Activated T-helper 2 cell treated with anti-CD3 and anti-CD28 coated beads, Interferon-gamma antibody, Interleukin-2, Interleukin-4, amounts not matched to agents 10 μg/mL and 5 μg/mL and 100 μg/mL, durations not matched to agents 14 hours and 24 hours and 36 hours (primary cell): ENCODE measurements around the gene AXL. TPM values are rescaled to one million over a fixed set of nuclear protein-coding genes. Genes with fewer than 3 reads are reported as not detected.
A peak's percentile ranks its signal among the peaks of the same experiment; 100 is the strongest.

ENCODE experiments used
- DNase-seq: peaks from one replicate; pipeline ENCODE4 v3.0.0; 2021; ENCODE audit warnings: low spot score
- H3K27ac Mint-ChIP-seq: one replicate; pipeline ENCODE4 v1.8.0; 2021; ENCODE audit warnings: mixed read lengths
- H3K27me3 Mint-ChIP-seq: one replicate; pipeline ENCODE4 v1.8.0; 2021; ENCODE audit warnings: low read depth, mixed read lengths
- H3K36me3 Mint-ChIP-seq: one replicate; pipeline ENCODE4 v1.8.0; 2021; ENCODE audit warnings: low read depth, mixed read lengths
- H3K4me1 Mint-ChIP-seq: one replicate; pipeline ENCODE4 v1.8.0; 2021; ENCODE audit warnings: low read depth, mixed read lengths
- H3K4me3 Mint-ChIP-seq: one replicate; pipeline ENCODE4 v1.8.0; 2021; ENCODE audit warnings: low read depth, mild to moderate bottlenecking, moderate library complexity, mixed read lengths
- H3K9me3 Mint-ChIP-seq: one replicate; pipeline ENCODE4 v1.8.0; 2021; ENCODE audit warnings: mixed read lengths
- intact Hi-C: fragments of 100-400 bp; cut with micrococcal nuclease; formaldehyde crosslinking; loops from one replicate; pipeline ENCODE4 v1.15.1; 2023
- total RNA-seq: library from RNA; stranded (reverse); gene quantifications from 2 replicates; pipeline ENCODE4 v1.2.3, GENCODE V29; 2022

Gene AXL
- total RNA-seq, 1 donor from 2014 or later: 0.50 TPM

DNA sequence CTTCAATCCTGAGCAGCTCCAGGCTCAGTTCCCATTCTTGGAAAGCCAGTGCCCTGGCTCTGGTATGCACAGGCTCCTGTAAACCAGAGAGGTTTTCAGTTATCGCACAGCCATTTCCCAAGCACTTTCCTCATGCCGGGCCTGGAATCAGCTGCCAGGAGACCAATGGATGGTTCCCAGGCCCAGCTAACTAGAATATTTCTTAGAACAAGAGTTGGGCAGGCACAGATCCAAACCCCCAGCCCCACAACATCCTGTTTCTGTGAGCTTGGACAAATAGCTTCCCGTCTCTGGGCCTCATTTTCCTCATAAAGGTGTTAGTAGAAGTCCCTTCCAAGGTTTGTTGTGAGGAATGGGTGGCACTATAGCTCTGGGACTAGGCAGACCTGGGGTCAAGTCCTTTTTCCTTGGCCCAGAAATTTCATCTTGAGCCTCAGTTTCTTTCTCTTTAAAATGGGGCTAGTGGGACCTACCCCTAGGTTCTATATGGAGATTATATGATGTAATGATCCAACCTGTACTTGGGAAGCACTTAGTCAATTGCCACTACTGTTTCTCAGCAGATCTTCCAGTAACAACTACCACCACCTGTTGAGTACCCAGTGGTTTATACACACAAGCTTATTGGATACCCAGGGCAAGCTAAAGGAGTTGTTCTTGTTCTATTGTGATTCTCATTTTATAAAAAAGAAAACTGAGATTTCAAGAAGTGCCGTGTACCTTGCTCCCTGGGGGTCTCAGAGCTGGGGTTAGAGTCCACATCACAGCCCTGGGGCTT, 85.9 kb downstream of the AXL start:
- intact Hi-C loops: loop anchor here (5.0 kb wide), 1 partner anchor 257 kb away; no protein-coding TSS in a partner anchor
- peaks cover 81% of the 10 kb centered on the region for H3K4me1 Mint-ChIP-seq
- peak overlapping the region; percentile 80 for H3K27ac Mint-ChIP-seq
- peaks cover 79% of the 10 kb centered on the region for H3K36me3 Mint-ChIP-seq
- H3K9me3 Mint-ChIP-seq: no peaks in the 10 kb centered on the region
- no peak for DNase-seq
- no peaks in the 10 kb centered on the region for H3K27me3 Mint-ChIP-seq
- H3K4me3 Mint-ChIP-seq: peak overlapping the region; percentile 66

DNA sequence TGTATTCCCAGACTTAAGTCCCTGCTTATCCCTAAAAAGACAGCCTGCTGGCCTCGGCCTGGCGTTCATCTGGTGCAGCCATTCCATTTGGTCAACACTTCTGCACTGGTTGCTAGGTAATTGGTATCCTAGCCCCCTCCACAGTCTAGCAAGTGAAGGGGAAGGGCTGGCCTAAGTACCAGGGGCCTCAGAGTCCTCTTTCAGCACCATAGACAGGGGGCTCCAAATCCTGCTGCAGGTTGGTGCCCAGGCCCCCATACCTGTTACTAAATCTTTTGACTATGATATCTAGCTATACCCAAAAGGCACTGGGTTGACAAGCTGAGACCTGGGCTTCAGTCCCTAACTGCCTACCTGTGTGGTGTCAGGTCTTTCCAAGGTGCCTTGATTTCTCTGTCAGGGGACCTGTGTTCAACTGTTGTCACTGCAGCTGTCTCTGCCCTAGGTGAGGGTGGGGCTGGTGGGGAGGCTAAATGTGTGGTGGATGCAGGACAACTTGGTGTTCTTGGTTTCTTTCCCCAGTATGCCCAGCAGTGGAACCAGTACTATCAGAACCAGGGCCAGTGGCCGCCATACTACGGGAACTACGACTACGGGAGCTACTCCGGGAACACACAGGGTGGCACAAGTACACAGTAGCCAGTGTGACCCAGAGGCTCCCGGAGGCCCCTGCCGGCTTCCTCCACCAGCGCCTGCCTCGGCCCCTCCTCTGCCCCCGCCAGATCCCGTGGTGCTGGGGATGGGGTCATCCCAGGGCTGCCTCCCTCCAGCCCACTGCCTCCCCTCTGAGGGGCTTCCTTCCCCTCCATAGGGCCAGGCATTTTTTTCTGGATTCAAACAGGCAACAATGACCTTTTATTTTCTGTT, 87.1 kb downstream of the AXL start:
- DNase-seq: no peak
- peak overlapping the region; percentile 96 for H3K27ac Mint-ChIP-seq
- peak overlapping the region; percentile 69 for H3K4me3 Mint-ChIP-seq
- no peaks in the 10 kb centered on the region for H3K9me3 Mint-ChIP-seq
- H3K4me1 Mint-ChIP-seq: peaks cover 74% of the 10 kb centered on the region
- H3K36me3 Mint-ChIP-seq: peaks cover 73% of the 10 kb centered on the region
- intact Hi-C loops: loop anchor here (5.0 kb wide), 1 partner anchor 256 kb away; no protein-coding TSS in a partner anchor
- no peaks in the 10 kb centered on the region for H3K27me3 Mint-ChIP-seq

DNA sequence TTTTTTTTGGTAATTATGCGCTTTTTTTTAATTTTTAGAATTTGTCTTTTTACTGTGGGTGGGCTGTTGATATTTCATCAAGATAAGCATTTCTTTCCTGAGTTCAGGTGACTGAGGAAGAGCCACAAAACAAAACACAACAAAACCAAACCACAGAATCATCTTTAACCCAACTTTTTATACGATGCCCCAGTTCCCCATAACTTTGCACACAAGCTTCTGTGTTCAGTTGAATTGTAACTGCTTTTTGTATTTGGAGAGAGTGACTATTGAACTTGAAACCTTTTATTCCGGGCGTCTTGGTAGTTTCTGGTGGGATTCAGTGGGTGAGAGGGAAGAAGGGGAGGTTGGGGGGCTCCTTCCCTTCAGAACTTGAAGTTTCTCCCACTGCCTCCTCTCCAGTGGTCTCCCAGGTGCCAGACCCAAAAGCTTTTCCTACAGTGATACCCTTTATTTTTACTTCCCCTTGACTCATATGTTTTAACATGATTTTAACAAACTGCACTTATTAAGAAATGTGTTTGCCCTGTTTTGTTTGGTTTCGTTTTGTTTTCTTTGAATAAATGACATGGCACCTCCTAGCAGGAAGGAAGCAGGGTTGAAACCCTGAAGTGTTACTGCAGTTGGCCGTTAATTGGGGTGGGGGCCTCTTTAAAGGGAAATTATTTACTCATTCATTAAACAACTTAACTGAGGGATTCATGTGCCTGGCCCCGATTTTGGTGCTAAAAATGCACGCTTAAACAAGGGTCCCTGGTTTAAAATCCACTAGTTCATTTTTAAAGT, 88.3 kb downstream of the AXL start:
- no peak for DNase-seq
- Mint-ChIP-seq H3K36me3 (peaks cover 72% of the 10 kb centered on the region), H3K4me1 (peaks cover 71% of the 10 kb centered on the region), H3K4me3 (peak overlapping the region; percentile 69), H3K9me3 (no peaks in the 10 kb centered on the region), H3K27me3 (no peaks in the 10 kb centered on the region), H3K27ac (peak overlapping the region; percentile 96)
- intact Hi-C loops: loop anchor here (5.0 kb wide), 1 partner anchor 255 kb away; no protein-coding TSS in a partner anchor

DNA sequence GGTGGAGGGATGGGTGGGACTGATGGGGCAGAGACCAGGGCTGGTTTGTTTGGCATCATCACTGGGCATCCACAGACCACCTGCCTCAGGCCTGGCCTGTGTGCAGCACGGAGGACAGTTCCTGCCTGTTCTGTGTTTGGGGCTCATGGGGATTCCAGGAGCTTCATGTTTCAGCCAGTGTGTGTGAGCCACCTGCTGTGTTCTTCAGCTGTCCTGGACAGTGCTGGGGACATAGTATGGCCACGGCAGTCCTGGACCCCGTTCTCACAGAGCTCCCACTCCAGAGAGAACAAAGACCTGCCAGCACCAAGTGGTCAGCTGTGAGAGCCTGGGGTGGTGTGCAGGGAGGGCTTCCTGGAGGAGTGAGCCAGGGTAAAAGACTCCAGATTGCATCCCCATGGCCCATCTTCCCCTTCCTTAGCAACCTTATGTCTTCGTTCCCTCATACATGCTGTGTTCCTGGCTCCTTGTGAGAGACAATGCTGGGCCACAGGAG, 89.0 kb downstream of the AXL start:
- H3K27ac Mint-ChIP-seq: peak overlapping the region; percentile 96
- H3K36me3 Mint-ChIP-seq: peaks cover 72% of the 10 kb centered on the region
- H3K4me1 Mint-ChIP-seq: peaks cover 65% of the 10 kb centered on the region
- no peaks in the 10 kb centered on the region for H3K9me3 Mint-ChIP-seq
- no peaks in the 10 kb centered on the region for H3K27me3 Mint-ChIP-seq
- intact Hi-C loops: loop anchor here (1.0 to 5.0 kb wide), 3 partner anchors 45 to 254 kb away; no protein-coding TSS in a partner anchor
- no peak for DNase-seq
- peak overlapping the region; percentile 97 for H3K4me3 Mint-ChIP-seq

DNA sequence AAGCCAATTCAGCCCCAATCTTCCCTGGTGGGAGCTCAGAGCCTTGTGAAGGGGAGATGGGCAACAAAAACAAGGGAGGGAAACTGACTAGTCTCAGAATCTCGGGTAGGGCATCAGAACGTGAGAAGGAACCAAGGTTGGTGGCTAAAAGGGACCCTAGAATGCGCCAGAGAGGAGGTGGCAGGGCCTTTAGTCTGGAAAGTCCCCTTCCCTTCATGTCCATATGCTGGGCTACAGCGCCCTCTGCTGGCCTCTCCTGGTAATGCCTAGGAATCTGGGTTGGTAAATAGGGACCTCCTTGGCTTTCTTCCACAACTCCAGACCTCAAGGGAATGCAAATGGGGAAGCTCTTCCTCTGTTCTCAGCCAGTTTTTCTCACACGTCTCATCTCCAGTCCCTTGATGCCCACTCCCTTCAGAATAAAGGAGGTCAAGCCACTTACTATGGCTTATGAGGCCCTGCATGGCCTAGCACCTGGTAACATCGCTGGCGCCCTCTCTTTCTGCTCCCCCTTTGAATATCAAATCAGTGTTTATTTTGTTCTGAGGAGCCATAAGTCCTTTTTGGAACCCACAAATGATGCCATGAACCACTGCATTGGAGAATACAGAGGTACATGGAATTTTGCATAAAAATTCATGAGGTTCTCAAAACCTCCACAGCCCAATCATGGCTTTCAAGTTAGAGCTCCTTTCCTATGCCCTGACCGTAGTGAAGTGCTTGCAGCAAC, 89.6 kb downstream of the AXL start:
- intact Hi-C loops: loop anchor here (1.0 to 5.0 kb wide), 3 partner anchors 45 to 254 kb away; no protein-coding TSS in a partner anchor
- DNase-seq: peak; percentile 84
- Mint-ChIP-seq H3K27ac (peak overlapping the region; percentile 96), H3K4me1 (peaks cover 67% of the 10 kb centered on the region), H3K4me3 (peak overlapping the region; percentile 97), H3K36me3 (peaks cover 72% of the 10 kb centered on the region), H3K9me3 (no peaks in the 10 kb centered on the region), H3K27me3 (no peaks in the 10 kb centered on the region)

DNA sequence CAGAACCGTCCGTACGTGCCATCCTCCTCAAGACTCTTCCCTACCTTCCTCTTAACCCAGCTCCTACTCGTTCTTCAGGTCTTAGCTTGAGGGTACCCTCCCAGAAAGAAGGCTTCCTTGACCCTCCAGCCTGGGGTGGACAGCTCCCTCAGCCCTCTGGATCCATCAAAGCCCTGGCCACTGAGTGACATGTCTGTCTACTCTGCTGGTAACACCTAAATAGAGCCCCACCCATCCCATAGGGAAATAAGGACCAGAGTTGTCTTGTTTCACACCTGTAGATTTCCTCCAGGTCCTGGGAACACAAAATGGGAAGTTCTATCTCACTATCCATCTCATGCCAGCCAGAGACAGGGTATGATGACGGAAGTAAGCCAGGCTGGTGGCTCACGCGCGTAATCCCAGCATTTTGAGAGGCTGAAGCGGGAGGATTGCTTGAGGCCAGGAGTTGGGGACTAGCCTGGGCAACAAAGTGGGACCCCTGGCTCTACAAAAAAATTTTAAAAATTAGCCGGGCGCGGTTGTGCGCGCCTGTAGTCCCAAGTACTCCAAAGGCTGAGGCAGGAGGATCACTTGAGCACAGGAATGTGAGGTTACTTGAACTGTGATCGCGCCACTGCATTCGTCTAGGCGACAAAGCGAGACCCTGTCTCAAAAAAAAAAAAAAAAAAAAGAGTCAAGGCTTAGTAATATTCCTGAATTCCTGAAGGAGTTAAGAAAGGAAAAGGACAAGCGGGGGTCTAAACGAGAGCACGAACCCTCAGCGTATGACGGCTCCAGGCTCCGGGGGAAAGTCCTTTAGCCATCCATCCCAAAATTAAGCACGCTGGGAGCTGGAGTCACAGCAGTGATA, 90.4 kb downstream of the AXL start:
- Mint-ChIP-seq H3K27me3 (no peaks in the 10 kb centered on the region), H3K4me3 (peak overlapping the region; percentile 97), H3K27ac (peak overlapping the region; percentile 96), H3K36me3 (peaks cover 72% of the 10 kb centered on the region), H3K9me3 (no peaks in the 10 kb centered on the region), H3K4me1 (peaks cover 59% of the 10 kb centered on the region)
- intact Hi-C loops: loop anchor here (2.0 to 5.0 kb wide), 3 partner anchors 17 to 253 kb away; no protein-coding TSS in a partner anchor
- DNase-seq: no peak

DNA sequence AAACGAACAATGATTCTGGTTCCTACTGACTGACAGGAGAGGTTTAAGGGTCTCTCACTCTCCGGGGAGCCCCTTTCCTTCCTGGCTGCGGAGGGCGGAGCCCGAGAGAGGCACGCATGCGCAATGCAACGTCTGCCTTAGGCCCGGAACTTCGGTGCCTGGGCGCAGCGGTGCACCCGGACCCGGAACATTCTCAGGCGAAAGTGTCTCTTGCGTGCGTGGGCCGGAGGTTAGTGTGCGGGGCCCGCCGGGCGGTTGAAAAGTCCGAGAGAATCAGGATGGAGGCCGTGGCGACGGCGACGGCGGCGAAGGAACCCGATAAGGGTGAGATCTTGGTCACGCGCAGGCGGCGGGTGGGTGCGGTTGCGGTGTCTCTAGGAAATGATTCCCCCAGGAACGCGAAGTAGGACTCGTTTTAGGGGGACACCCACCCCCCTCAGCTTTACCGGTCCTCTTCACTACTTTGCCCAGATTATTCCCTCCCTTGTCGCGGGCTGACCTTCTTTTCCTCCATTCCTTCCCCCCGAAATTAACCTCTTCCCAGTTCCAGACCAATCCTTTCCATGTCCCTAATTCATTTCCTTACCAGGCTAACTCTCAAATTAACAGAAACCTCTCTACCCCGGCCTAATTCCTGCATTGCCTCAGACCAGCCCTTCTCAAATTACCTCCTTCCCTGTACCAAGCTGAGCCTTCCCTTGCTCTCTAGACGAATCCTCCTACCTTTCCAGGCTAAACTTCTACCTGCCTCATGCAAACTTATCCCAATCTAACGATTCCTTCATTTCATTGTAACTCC, 91.2 kb downstream of the AXL start, which contains the start of gene CCDC97:
CCDC97 (plus strand) TSS at position 140 of the 799 bp plus-strand sequence; CDS start at position 279, 139 bp downstream.
- H3K36me3 Mint-ChIP-seq: peaks cover 66% of the 10 kb centered on the region
- peak within 1 kb of the TSS; percentile 97 for H3K4me3 Mint-ChIP-seq
- H3K27ac Mint-ChIP-seq: peak within 1 kb of the TSS; percentile 96
- no peaks in the 10 kb centered on the region for H3K27me3 Mint-ChIP-seq
- peaks cover 51% of the 10 kb centered on the region for H3K4me1 Mint-ChIP-seq
- H3K9me3 Mint-ChIP-seq: no peaks in the 10 kb centered on the region
- intact Hi-C loops: loop anchor here (2.0 kb wide), 2 partner anchors 17 to 41 kb away; no protein-coding TSS in a partner anchor
- peak; percentile 88 for DNase-seq

DNA sequence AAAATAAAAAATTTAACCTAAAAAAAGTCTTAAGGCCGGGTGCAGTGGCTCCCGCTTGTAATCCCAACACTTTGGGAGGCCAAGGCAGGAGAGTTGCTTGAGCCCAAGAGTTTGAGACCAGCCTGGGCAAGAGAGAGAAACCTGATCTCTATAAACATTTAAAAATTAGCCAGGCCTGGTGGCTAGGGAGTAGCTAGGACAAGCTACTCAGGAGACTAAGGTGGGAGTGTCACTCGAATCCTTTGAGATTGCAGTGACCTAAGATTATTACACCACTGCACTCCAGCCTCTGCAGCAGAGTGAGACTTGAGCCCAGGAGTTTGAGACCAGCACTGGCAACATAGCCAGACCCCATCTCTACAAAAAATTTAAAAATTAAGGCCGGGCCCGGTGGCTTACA, 92.0 kb downstream of the AXL start:
- peaks cover 62% of the 10 kb centered on the region for H3K36me3 Mint-ChIP-seq
- no peak for DNase-seq
- intact Hi-C loops: loop anchor here (2.0 kb wide), 2 partner anchors 16 to 40 kb away; no protein-coding TSS in a partner anchor

More for the DNA sequence above, 92.0 kb downstream of the AXL start:
- Mint-ChIP-seq H3K4me1 (peaks cover 48% of the 10 kb centered on the region), H3K9me3 (no peaks in the 10 kb centered on the region), H3K27ac (no peak overlapping the region), H3K4me3 (peak overlapping the region; percentile 97), H3K27me3 (no peaks in the 10 kb centered on the region)
